ENCODE data around the gene TAPT1.

Gene TAPT1

DNA sequence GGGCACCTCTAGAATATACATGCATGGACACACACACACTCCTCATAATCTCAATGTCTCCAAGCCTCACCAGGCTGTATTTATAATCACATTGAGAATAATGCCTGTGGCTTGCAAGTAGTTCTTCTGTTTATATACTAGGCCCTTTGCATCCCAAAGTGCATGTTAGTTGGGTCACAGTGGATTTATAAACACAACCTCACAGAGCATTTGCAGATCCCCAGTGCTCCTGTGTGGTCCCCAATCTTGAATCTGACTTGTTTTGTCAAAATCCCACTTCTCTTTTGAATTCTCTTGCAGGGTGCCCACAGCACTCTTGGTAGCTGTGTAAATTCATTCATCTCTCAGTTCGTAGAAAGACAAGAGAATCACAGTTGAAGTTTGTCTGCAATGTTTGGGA is 92.9 kb downstream of the TAPT1 start:
- H3K4me3 ChIP-seq (replicated peaks; ENCODE audit: low read depth, low read length): no peak overlapping the region
- no peak for DNase-seq (ENCODE audit: extremely low read depth, low read depth)
- TF ChIP-seq, protein P1, sequence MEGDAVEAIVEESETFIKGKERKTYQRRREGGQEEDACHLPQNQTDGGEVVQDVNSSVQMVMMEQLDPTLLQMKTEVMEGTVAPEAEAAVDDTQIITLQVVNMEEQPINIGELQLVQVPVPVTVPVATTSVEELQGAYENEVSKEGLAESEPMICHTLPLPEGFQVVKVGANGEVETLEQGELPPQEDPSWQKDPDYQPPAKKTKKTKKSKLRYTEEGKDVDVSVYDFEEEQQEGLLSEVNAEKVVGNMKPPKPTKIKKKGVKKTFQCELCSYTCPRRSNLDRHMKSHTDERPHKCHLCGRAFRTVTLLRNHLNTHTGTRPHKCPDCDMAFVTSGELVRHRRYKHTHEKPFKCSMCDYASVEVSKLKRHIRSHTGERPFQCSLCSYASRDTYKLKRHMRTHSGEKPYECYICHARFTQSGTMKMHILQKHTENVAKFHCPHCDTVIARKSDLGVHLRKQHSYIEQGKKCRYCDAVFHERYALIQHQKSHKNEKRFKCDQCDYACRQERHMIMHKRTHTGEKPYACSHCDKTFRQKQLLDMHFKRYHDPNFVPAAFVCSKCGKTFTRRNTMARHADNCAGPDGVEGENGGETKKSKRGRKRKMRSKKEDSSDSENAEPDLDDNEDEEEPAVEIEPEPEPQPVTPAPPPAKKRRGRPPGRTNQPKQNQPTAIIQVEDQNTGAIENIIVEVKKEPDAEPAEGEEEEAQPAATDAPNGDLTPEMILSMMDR (IDR thresholded peaks at IDR 0.05; ENCODE audit: low read depth, low read length, missing control alignments): no peak

DNA sequence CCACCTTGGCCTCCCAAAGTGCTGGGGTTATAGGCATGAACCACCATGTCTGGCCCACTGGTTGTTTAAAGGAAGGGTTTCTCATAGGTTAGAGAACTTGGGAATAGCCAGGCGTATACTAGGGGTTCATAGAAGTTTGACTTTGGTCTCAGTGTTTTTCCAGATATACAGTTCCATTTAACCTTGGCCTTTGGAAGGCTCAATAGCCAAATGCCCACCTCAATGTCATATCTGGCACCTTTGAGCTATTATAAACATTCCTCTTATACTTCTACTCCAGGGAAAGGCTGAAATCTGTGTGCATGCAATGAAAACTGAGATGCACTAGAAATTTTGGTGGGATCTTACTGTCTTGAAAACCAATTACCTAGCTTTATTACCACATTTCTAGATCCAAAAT is 95.0 kb downstream of the TAPT1 start:
- TF ChIP-seq, protein P1 (IDR thresholded peaks at IDR 0.05; ENCODE audit: low read depth, low read length, missing control alignments): no peak
- H3K4me3 ChIP-seq (replicated peaks; ENCODE audit: low read depth, low read length): no peak overlapping the region
- no peak for DNase-seq (ENCODE audit: extremely low read depth, low read depth)

DNA sequence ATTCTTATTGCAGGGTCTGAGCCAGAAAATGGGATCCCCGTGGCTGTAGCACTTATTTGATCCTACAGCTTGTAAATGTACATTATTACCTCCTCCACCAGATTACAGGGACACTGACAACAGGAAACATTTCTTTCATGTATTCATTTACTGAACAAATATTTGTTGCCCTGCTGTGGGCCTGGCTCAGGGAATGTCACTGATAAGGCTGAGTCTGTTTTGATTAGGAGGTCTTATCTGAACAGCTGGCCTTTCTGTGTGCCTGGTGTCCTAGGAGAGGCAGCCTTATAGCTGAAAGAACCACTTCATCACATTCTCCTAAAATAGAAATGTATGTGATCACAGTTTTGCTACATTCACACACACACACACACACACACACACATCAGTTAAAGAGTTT is 96.9 kb downstream of the TAPT1 start:
- TF ChIP-seq, protein P1 (IDR thresholded peaks at IDR 0.05; ENCODE audit: low read depth, low read length, missing control alignments): no peak
- H3K4me3 ChIP-seq (replicated peaks; ENCODE audit: low read depth, low read length): no peak overlapping the region
- no peak for DNase-seq (ENCODE audit: extremely low read depth, low read depth)

DNA sequence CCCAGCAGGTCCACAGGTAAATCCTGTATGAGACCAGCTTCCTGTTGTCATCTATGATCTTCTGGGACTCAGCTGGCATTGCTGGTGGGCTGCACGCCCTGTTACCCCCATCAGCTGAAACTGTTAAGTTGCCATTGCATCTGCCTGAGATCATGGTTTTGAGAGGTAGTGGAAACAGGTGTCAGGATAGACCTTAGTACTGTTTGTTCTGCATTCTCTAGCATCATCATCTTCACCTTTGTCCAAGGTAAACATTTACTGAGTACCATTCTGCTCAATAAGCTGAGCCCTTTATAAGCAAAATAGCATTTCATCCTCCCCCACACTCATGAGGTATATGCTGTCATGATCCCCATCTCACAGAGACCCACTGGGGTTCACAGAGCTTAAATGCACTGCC is 99.6 kb downstream of the TAPT1 start:
- TF ChIP-seq, protein P1 (IDR thresholded peaks at IDR 0.05; ENCODE audit: low read depth, low read length, missing control alignments): no peak
- no peak overlapping the region for H3K4me3 ChIP-seq (replicated peaks; ENCODE audit: low read depth, low read length)
- no peak for DNase-seq (ENCODE audit: extremely low read depth, low read depth)

DNA sequence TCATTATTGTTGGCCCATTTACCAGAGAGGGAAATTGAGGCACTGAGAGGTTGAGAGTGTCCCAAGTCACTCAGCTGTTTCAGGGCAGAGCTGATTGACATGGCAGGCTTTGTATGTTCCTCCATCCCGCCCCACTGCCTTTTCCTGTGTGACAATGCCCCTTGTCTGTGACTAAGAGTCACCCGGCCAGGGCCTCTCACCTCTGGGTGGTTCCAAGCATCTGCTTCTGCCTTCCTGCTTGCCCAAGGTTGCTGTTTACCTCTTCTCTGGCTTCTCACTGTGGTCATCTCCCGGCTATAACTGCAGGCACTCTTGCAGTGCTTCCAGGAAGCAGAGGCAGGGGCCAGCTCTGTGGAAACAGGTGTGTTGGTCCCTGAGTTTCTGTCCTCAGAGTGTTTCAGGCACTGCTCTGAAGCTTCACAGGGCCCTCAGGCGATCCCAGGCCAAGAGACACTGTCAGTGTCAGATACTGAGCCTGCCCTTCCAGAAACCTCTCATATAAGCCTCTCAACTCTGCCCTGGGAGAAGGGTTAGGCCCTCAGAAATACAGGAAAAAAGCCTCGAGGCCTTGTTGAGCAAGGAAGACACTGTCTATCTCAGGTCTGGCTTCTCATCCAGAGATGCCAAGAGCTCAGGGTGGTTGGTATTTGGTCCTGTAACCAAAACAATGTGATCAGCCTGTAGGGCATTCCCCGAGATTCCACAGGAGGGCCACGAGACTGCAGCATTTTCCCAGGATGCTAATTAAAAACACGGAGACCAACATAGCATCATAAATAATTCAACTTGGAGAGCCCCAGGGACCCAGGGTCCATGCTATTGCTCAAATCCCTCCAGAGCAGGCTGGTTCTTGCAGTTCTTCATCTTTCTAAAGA is 100.5 kb downstream of the TAPT1 start:
- TF ChIP-seq, protein P1 (IDR thresholded peaks at IDR 0.05; ENCODE audit: low read depth, low read length, missing control alignments): no peak
- no peak for DNase-seq (ENCODE audit: extremely low read depth, low read depth)
- no peak overlapping the region for H3K4me3 ChIP-seq (replicated peaks; ENCODE audit: low read depth, low read length)

DNA sequence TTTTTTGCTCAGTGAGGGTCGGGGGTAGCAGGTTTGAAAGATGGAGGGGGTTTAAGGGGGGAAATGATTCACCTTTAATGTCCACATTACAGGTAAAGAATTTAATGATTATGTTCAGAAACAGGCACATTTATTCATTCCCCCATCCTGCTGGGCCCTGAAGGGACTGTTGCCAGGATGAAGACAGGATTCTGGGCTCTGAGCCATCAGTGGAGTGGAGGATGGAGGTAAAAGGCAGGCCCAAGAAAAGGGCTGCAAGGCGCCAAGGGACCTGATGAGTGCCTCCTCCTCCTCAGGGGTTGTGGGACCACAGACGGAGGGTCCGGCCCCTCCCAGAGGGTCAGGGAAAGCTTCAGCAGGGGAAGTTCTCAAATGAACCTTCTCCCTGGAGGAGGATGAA is 102.0 kb downstream of the TAPT1 start:
- DNase-seq (ENCODE audit: extremely low read depth, low read depth): no peak
- TF ChIP-seq, protein P1 (IDR thresholded peaks at IDR 0.05; ENCODE audit: low read depth, low read length, missing control alignments): no peak
- H3K4me3 ChIP-seq (replicated peaks; ENCODE audit: low read depth, low read length): no peak overlapping the region

All from HFF-Myc (cell line).